Neural progenitor cell (in vitro differentiated cells): ENCODE measurements around the gene IRF1. TPM values are rescaled to one million over a fixed set of nuclear protein-coding genes. Genes with fewer than 3 reads are reported as not detected.

ENCODE experiments used
- DNase-seq: peaks from one replicate; pipeline ENCODE4 v3.0.0-alpha.2; 2016; ENCODE audit warnings: low spot score
- H2AFZ ChIP-seq: fragments of 200-600 bp; sonication (generic); replicated peaks from 2 replicates; pipeline ENCODE4 v1.6.1; 2016; ENCODE audit warnings: antibody characterized with exemption
- H3F3A ChIP-seq: fragments of 200-600 bp; sonication (generic); 2 replicates; pipeline ENCODE4 v1.6.1; 2016; ENCODE audit warnings: antibody characterized with exemption, low read depth
- H3K27ac ChIP-seq: fragments of 200-600 bp; sonication (generic); 2 replicates; pipeline ENCODE4 v1.5.1; 2016; ENCODE audit warnings: mild to moderate bottlenecking
- H3K27me3 ChIP-seq: fragments of 200-600 bp; sonication (generic); 2 replicates; pipeline ENCODE4 v1.6.1; 2016; ENCODE audit warnings: mild to moderate bottlenecking, moderate library complexity
- H3K36me3 ChIP-seq: fragments of 200-600 bp; sonication (generic); 2 replicates; pipeline ENCODE4 v1.5.1; 2016
- H3K4me1 ChIP-seq: fragments of 200-600 bp; sonication (generic); 2 replicates; pipeline ENCODE4 v1.6.1; 2016; ENCODE audit warnings: mixed run types
- H3K4me2 ChIP-seq: fragments of 200-600 bp; sonication (generic); 2 replicates; pipeline ENCODE4 v1.6.1; 2016
- H3K4me3 ChIP-seq: fragments of 200-600 bp; sonication (generic); 2 replicates; pipeline ENCODE4 v1.5.1; 2016
- H3K79me2 ChIP-seq: fragments of 200-600 bp; sonication (generic); 2 replicates; pipeline ENCODE4 v1.6.1; 2016; ENCODE audit warnings: low read depth
- H3K9ac ChIP-seq: fragments of 200-600 bp; sonication (generic); 2 replicates; pipeline ENCODE4 v1.6.1; 2016
- H3K9me3 ChIP-seq: fragments of 200-600 bp; sonication (generic); 2 replicates; pipeline ENCODE4 v1.5.1; 2016; ENCODE audit warnings: low read depth
- H4K20me1 ChIP-seq: fragments of 200-600 bp; sonication (generic); 2 replicates; pipeline ENCODE4 v1.6.1; 2016; ENCODE audit warnings: low read depth
- H3K27ac Mint-ChIP-seq: 3 replicates; pipeline ENCODE4 v1.8.0; 2021; ENCODE audit warnings: mixed read lengths
- H3K27me3 Mint-ChIP-seq: 2 replicates; pipeline ENCODE4 v1.8.0; 2022; ENCODE audit warnings: low read depth, mild to moderate bottlenecking, inconsistent platforms, moderate library complexity, mixed read lengths; ENCODE audit not compliant: insufficient read depth
- H3K36me3 Mint-ChIP-seq: 3 replicates; pipeline ENCODE4 v1.8.0; 2021; ENCODE audit warnings: mixed read lengths
- H3K4me1 Mint-ChIP-seq: 3 replicates; pipeline ENCODE4 v1.8.0; 2021; ENCODE audit warnings: mixed read lengths
- H3K4me3 Mint-ChIP-seq: 3 replicates; pipeline ENCODE4 v1.8.0; 2021; ENCODE audit warnings: mild to moderate bottlenecking, moderate library complexity, mixed read lengths
- H3K9me3 Mint-ChIP-seq: 3 replicates; pipeline ENCODE4 v1.8.0; 2020; ENCODE audit warnings: mixed read lengths
- CTCF ChIP-seq: fragments of 200-600 bp; sonication (generic); IDR thresholded peaks from 2 replicates; pipeline ENCODE4 v1.5.1; 2017; ENCODE audit warnings: antibody characterized with exemption, mild to moderate bottlenecking
- EZH2 ChIP-seq: fragments of 200-600 bp; sonication (generic); IDR thresholded peaks from 2 replicates; pipeline ENCODE4 v1.6.1; 2017; ENCODE audit warnings: antibody characterized with exemption, mild to moderate bottlenecking, moderate library complexity
- EZH2phosphoT487 ChIP-seq: fragments of 200-600 bp; sonication (generic); IDR thresholded peaks from 2 replicates; pipeline ENCODE4 v1.6.1; 2017; ENCODE audit warnings: antibody characterized with exemption
- total RNA-seq: library from RNA; depleted of rRNA; stranded (reverse); fragments of >200 nt; gene quantifications from 2 replicates; pipeline ENCODE4 v1.2.3, GENCODE V29; 2015; ENCODE audit warnings: low replicate concordance

Gene IRF1
- total RNA-seq, 1 donor from 2014 or later, result 7.1 TPM

GRCh38 chr5:132437604-132438266, 52.8 kb downstream of the IRF1 start:
- H3K27me3 ChIP-seq, result no peaks in the 10 kb centered on the region
- H3K4me1 ChIP-seq, result peaks cover 19% of the 10 kb centered on the region
- H3K4me2 ChIP-seq, result no peak overlapping the region
- H3F3A ChIP-seq, result no peaks in the 10 kb centered on the region
- H3K36me3 Mint-ChIP-seq, result no peaks in the 10 kb centered on the region
- no peaks in the 10 kb centered on the region for H3K79me2 ChIP-seq
- H3K9me3 ChIP-seq, result no peaks in the 10 kb centered on the region
- peaks cover 5% of the 10 kb centered on the region for H3K27me3 Mint-ChIP-seq
- peak; percentile 44 for DNase-seq
- TF ChIP-seq CTCF (no peak), EZH2 (no peak), EZH2phosphoT487 (no peak)
- no peak overlapping the region for H3K4me3 ChIP-seq
- peaks cover 23% of the 10 kb centered on the region for H3K4me1 Mint-ChIP-seq
- H3K27ac Mint-ChIP-seq, result peak overlapping the region; percentile 76
- no peaks in the 10 kb centered on the region for H3K9me3 Mint-ChIP-seq
- H3K9ac ChIP-seq, result no peak overlapping the region
- H4K20me1 ChIP-seq, result no peaks in the 10 kb centered on the region
- no peaks in the 10 kb centered on the region for H3K36me3 ChIP-seq
- H3K27ac ChIP-seq, result no peak overlapping the region
- no peak overlapping the region for H3K4me3 Mint-ChIP-seq
- no peak overlapping the region for H2AFZ ChIP-seq

- Histone ChIP-seq H3K4me1 (peaks cover 19% of the 10 kb centered on the region), H3K79me2 (no peaks in the 10 kb centered on the region), H3K27me3 (no peaks in the 10 kb centered on the region), H4K20me1 (no peaks in the 10 kb centered on the region), H3K36me3 (no peaks in the 10 kb centered on the region), H2AFZ (no peak overlapping the region), H3F3A (no peaks in the 10 kb centered on the region), H3K27ac (no peak overlapping the region), H3K4me2 (no peak overlapping the region), H3K9me3 (no peaks in the 10 kb centered on the region), H3K9ac (no peak overlapping the region), H3K4me3 (no peak overlapping the region)
- Mint-ChIP-seq H3K36me3 (no peaks in the 10 kb centered on the region), H3K4me1 (peaks cover 23% of the 10 kb centered on the region), H3K27ac (no peak overlapping the region), H3K27me3 (peaks cover 5% of the 10 kb centered on the region), H3K9me3 (no peaks in the 10 kb centered on the region), H3K4me3 (no peak overlapping the region)
- no peak for DNase-seq
- TF ChIP-seq CTCF (no peak), EZH2phosphoT487 (no peak), EZH2 (no peak)
Measured at GRCh38 chr5:132436936-132437335, 53.6 kb downstream of the IRF1 start.

GRCh38 chr5:132435886-132436285, 54.7 kb downstream of the IRF1 start:
- no peak overlapping the region for H3K27ac ChIP-seq
- no peaks in the 10 kb centered on the region for H3K79me2 ChIP-seq
- Mint-ChIP-seq H3K4me3 (no peak overlapping the region), H3K27ac (no peak overlapping the region), H3K36me3 (no peaks in the 10 kb centered on the region), H3K27me3 (peaks cover 5% of the 10 kb centered on the region), H3K9me3 (no peaks in the 10 kb centered on the region), H3K4me1 (peaks cover 23% of the 10 kb centered on the region)
- H3K4me3 ChIP-seq, result no peak overlapping the region
- DNase-seq, result no peak
- no peaks in the 10 kb centered on the region for H3K27me3 ChIP-seq
- TF ChIP-seq CTCF, result no peak
- no peak for TF ChIP-seq EZH2
- no peak for TF ChIP-seq EZH2phosphoT487
- H3K9me3 ChIP-seq, result no peaks in the 10 kb centered on the region
- H3K4me1 ChIP-seq, result peaks cover 19% of the 10 kb centered on the region
- no peak overlapping the region for H2AFZ ChIP-seq
- no peak overlapping the region for H3K9ac ChIP-seq
- no peaks in the 10 kb centered on the region for H4K20me1 ChIP-seq
- no peaks in the 10 kb centered on the region for H3K36me3 ChIP-seq
- no peak overlapping the region for H3K4me2 ChIP-seq
- H3F3A ChIP-seq, result no peaks in the 10 kb centered on the region
